Erythroblast (primary cell): Measurements from ENCODE around the gene PYGB.
A peak's percentile ranks its signal among the peaks of the same experiment; 100 is the strongest.

ENCODE experiments used
- DNase-seq, 2 experiments: peaks; one replicate each; lab custom pipeline; 2025; lab: John Stamatoyannopoulos, UW
- GATA1 ChIP-seq: IDR thresholded peaks from 2 replicates; pipeline ENCODE4 v1.6.1; 2011; ENCODE audit warnings: low read depth, mild to moderate bottlenecking, control low read depth, low read length, moderate library complexity
- POLR2A ChIP-seq: IDR thresholded peaks from 2 replicates; pipeline ENCODE4 v1.6.1; 2011; ENCODE audit warnings: mild to moderate bottlenecking, low read length

The PYGB gene

GRCh38 chr20:25247956-25248785 is at the start of gene PYGB:
Gene PYGB, plus strand, starts transcription at chr20:25248085. Its CDS starts 94 bp downstream, at chr20:25248179.
- TF ChIP-seq POLR2A (peak; percentile 76), GATA1 (no peak)
- DNase-seq, result peak; percentile 78 to 86

DNA sequence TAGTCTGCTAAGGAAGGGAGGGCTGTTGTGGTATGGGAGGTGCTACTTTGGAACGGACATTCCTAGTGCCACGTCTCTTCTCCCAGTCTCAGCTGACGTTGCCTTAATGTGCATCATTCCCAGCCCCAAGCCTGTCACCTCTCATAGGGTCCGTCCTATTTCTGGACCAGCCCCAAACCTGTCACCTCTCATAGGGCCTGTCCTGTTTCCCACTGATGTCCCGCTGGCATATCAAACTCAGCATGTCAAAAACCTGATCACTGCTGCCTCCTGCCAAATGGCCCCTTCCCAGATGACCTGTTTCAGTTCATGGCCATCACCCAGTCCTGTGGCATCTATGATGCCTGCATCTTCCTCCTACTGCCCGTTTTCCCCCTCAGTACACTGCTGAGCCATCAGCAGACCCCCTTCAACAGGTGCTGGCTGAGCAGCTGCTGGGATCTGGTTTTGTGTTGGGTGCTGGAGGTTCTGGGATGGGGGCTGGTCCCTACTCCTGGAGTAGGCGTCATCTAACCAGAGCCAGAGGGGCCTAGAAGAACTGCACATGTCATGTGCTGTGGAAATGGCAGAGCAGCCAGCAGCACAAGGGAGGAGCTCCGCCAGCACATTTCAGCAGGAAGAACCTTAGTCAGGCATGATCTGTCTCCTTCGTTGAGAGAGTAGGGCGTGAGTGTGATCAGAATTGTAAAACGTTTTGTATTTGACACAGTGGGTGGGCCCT is 49.1 kb upstream of the PYGB start:
- no peak for TF ChIP-seq GATA1
- no peak for TF ChIP-seq POLR2A
- no peak for DNase-seq

DNA sequence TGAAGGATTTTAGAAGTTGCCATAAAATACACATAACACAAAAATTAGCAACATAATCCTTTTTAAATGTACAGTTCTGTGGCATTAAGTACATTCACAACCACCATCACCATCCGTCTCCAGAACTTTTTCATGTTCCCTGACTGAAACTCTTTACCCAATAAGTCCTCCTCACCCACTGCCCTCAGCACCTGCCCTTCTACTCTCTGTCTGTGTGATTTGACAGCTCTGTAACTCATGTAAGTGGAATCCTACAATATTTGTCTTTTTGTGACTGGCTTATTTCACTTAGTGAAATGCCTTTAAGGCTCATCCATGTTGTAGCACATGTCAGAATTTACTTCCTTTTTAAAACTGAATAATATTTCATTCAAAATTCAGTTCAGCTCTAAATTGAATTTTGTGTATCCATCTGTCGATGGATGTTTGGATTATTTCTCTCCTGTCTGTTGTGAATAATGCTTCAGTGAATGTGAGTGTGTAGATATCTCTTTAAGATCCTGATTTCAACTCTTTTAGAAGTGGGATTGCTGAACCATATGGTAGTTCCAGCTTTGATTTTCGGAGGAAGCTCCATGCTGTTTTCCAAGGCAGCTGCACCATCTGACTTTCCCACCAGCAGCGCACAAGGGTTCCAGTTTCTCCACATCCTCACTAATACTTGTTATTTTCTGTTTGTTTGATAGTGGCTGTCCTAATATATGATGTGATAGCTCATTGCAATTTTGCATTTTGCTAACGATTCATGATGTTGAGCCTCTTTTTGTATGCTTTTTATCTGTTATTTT is 48.2 kb upstream of the PYGB start:
- TF ChIP-seq GATA1 (no peak), POLR2A (no peak)
- no peak for DNase-seq

DNA sequence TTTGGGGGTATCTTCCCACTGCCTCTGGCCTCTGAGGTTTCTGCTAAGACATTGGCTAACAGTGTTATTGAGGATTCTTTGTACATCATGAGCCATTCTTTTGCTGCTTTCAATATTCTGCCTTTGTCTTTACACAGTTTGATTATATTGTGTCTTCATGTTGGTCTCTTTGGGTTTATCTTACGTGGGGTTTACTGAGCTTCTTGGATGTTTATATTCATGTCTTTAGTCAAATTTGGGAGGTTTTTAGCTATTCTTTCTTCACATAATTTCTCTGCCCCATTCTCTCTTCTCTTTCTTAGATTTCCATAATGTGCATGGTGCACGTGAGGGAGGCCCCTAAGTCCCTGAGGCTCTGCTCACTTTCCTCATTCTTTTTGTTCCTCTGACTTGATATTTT is 44.8 kb upstream of the PYGB start:
- TF ChIP-seq POLR2A, result no peak
- TF ChIP-seq GATA1, result no peak
- no peak for DNase-seq

DNA sequence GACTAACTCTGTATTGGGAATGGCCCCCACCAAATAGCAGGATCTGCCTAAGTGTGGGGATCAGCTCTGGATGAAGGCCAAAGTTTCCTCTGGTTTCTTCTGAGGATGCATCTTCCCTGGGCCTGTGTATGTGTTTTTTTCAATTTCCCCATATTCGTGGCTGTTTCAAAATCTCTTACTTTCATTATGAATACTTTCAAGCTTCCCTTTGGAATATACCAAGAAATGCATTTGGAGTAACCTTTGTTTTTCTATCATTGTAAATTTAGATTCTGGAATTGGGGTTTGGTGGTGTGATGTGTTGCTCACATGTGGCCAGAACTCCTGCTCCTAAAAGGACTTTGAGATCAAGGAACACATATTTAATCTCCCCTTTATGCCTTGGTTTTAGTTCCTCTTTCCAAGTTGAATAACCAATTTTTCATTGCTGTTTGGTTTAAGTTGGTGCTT is 44.0 kb upstream of the PYGB start:
- DNase-seq, result no peak
- TF ChIP-seq POLR2A (no peak), GATA1 (no peak)

DNA sequence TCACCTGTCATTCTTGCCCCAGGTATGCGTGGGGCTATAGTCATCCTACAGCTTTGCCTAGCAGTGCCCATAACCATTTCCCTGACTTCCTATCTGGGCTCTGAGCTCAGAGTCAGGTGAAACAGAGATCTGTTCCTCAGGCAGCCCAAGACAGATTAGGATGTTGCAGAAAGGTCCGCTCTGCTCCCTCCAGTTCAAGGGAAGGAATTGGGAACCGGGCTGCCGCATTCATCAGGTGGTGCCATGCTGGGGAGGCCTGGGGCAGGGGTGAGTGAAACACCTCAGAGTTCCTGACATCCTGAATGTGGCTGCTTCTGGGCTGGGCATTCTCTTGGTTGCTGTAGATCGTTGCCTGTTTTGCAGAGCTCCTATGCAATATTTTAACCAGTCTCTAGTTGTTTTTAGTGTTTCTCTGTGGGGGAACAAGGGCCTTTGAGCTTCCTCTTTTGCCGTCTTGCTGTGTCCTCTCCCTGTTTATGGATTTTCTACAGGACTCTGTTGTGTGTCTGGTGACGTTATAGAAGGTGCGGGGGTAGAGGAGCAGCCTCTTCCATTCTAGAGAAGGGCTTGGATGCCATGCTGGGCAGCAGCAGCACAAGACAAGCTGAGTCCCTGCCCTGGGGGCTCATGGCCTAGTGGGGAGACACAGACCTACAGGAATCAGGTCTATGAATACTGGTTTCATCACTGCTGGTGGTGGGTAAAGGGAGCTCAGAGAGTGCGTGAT is 43.2 kb upstream of the PYGB start:
- no peak for DNase-seq
- TF ChIP-seq GATA1 (no peak), POLR2A (no peak)

- no peak for DNase-seq
- TF ChIP-seq POLR2A (no peak), GATA1 (no peak)
These were observed 42.4 kb upstream of the PYGB start for GRCh38 chr20:25205277-25206062.

GRCh38 chr20:25206063-25206403 is 41.9 kb upstream of the PYGB start:
- TF ChIP-seq POLR2A, result no peak
- TF ChIP-seq GATA1, result no peak
- DNase-seq, result no peak

DNA sequence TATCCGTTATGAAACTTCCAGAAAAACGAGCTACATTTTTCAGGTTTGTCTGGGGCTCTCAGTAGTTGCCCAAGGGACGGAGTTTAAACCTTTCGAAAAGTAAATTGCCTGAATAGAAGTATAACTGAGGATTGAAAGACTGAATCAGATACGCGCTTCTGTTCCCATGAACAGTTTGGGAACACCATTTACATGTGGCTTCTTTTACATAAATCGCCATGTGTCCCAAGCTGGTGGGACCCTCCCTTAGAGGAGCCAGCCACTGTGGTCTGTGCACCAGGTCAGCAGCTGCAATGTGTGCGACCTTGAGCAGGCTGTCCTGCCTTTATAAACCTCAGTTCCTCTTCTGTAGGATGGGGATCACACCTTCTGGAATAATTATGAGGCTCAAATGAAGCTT is 41.3 kb upstream of the PYGB start:
- DNase-seq, result no peak
- TF ChIP-seq POLR2A (no peak), GATA1 (no peak)

- DNase-seq, result no peak
- TF ChIP-seq POLR2A, result no peak
- no peak for TF ChIP-seq GATA1
These were observed 40.5 kb upstream of the PYGB start for GRCh38 chr20:25207149-25207959.

DNA sequence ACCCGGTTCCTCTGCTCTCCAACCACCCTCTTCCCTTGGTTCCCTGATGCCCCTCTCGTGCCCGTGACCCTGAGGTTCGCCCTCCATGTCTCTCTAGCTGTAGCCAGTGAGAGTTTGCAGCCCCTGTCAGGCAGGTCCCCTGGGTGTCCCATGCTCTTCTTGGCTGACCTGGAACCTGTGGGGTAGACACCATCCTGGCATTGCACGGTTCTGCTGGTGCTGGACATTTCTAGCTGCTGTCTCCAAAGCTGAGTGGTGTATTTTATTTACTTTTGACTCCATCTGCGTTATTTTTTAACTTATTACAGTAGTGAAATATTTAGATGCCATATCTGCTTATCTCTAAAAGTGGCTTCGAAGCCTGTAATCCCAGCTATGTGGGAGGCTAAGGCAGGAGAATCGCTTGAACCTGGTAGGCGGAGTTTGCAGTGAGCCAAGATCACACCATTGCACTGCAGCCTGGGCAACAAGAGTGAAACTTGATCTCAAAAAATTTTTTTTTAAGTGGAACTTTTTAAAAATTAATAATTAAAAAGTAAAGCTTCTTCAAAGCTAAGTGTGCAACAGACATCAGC is 39.8 kb upstream of the PYGB start:
- no peak for TF ChIP-seq POLR2A
- TF ChIP-seq GATA1, result no peak
- DNase-seq, result no peak
